NCI-H524 (cell line): Measurements from ENCODE around the gene IQSEC3.
"Not testable (repeated sequence)": the region's sequence is repeated elsewhere in the genome, so short reads cannot be mapped to it uniquely, and the experiment has no call there.

Experiments used
- DNase-seq, 2 experiments: peaks; one replicate each; lab custom pipeline; 2025; lab: John Stamatoyannopoulos, UW

The IQSEC3 gene

GRCh38 chr12:111699-112493 lies 45.3 kb downstream of the IQSEC3 start:
- DNase-seq = no peak

GRCh38 chr12:113347-113746 lies 46.8 kb downstream of the IQSEC3 start:
- no peak for DNase-seq

- no peak for DNase-seq
Measured at GRCh38 chr12:114626-115211, 48.2 kb downstream of the IQSEC3 start.

GRCh38 chr12:115518-115917 lies 49.0 kb downstream of the IQSEC3 start:
- DNase-seq = no peak

- DNase-seq = no peak
Measured at GRCh38 chr12:115960-116915, 49.7 kb downstream of the IQSEC3 start.

- no peak for DNase-seq
Measured at GRCh38 chr12:117311-117710, 50.7 kb downstream of the IQSEC3 start.

GRCh38 chr12:117816-118345 lies 51.3 kb downstream of the IQSEC3 start:
- peak; percentile 56 to 73 for DNase-seq

GRCh38 chr12:118591-118990 lies 52.0 kb downstream of the IQSEC3 start:
- DNase-seq = no peak

- peak in 1 of 2 experiments; percentile 43 for DNase-seq
Measured at GRCh38 chr12:120951-121350, 54.4 kb downstream of the IQSEC3 start.

GRCh38 chr12:121647-122046 lies 55.1 kb downstream of the IQSEC3 start:
- DNase-seq = no peak

GRCh38 chr12:125075-125474 lies 58.5 kb downstream of the IQSEC3 start:
- DNase-seq = no peak

- DNase-seq = no peak
Measured at GRCh38 chr12:125566-125965, 59.0 kb downstream of the IQSEC3 start.

- DNase-seq = no peak
Measured at GRCh38 chr12:128079-128478, 61.5 kb downstream of the IQSEC3 start.

GRCh38 chr12:129001-129400 lies 62.4 kb downstream of the IQSEC3 start:
- no peak for DNase-seq

- no peak for DNase-seq
Measured at GRCh38 chr12:130519-130918, 64.0 kb downstream of the IQSEC3 start.

- DNase-seq = no peak
Measured at GRCh38 chr12:131008-131407, 64.4 kb downstream of the IQSEC3 start.

- no peak for DNase-seq
Measured at GRCh38 chr12:131732-132495, 65.3 kb downstream of the IQSEC3 start.

GRCh38 chr12:133616-134232 lies 67.2 kb downstream of the IQSEC3 start:
- not testable (repeated sequence) for DNase-seq

GRCh38 chr12:135138-135537 lies 68.6 kb downstream of the IQSEC3 start:
- no peak for DNase-seq

- DNase-seq = no peak
Measured at GRCh38 chr12:138171-138897, 71.8 kb downstream of the IQSEC3 start.
